Esophagus (tissue), 2 donors: ENCODE data around the gene EIF3A. TPM values are rescaled to one million over a fixed set of nuclear protein-coding genes. Genes with fewer than 3 reads are reported as not detected.
A peak's percentile ranks its signal among the peaks of the same experiment; 100 is the strongest.

Experiments
- H3K27ac ChIP-seq, 2 donors: one replicate each; pipeline ENCODE4 v1.5.1; 2013; ENCODE audit warnings: low read depth in 2 of 2, mild to moderate bottlenecking in 2 of 2, inconsistent platforms in 1 of 2, low read length in 1 of 2, moderate library complexity in 1 of 2
- H3K27me3 ChIP-seq, 2 donors: one replicate each; pipeline ENCODE4 v1.6.1; 2013; ENCODE audit warnings: low read length in 2 of 2, control low read depth in 1 of 2, mild to moderate bottlenecking in 1 of 2; ENCODE audit not compliant: insufficient read depth in 2 of 2, control insufficient read depth in 1 of 2
- H3K36me3 ChIP-seq, 2 donors: one replicate each; pipeline ENCODE4 v1.6.1; 2013; ENCODE audit warnings: low read length in 1 of 2; ENCODE audit not compliant: control insufficient read depth in 2 of 2, insufficient read depth in 2 of 2
- H3K4me1 ChIP-seq, 2 donors: one replicate each; pipeline ENCODE4 v1.6.1; 2013; ENCODE audit warnings: low read length in 1 of 2; ENCODE audit not compliant: control insufficient read depth in 2 of 2, insufficient read depth in 2 of 2
- H3K4me3 ChIP-seq, 2 donors: one replicate each; pipeline ENCODE4 v1.5.1; 2013; ENCODE audit warnings: low read length in 2 of 2, mild to moderate bottlenecking in 2 of 2, low read depth in 1 of 2, moderate library complexity in 1 of 2
- H3K9me3 ChIP-seq, 2 donors: one replicate each; pipeline ENCODE4 v1.6.1; 2013; ENCODE audit warnings: mild to moderate bottlenecking in 2 of 2, low read depth in 1 of 2, low read length in 1 of 2, moderate library complexity in 1 of 2; ENCODE audit not compliant: control insufficient read depth in 2 of 2, insufficient read depth in 1 of 2
- WGBS, 2 donors: extraction: QIAGEN DNeasy Blood & Tissue Kit; methylation state at CpG; one replicate each; pipeline ENCODE4 v1.1.7; 2013; 5-methylcytosine and 5-hydroxymethylcytosine counted together
- polyA plus RNA-seq, 2 donors: library from polyadenylated mRNA; stranded (reverse); fragments of 200-250 nt; gene quantifications; one replicate each; pipeline ENCODE4 v1.2.3, GENCODE V29; 2013
- donor health status: healthy with polysubstance abuse.
- donor health status: Bipolar disorder and iron deficiency.

EIF3A gene
- polyA plus RNA-seq, 2 donors, result 32.3 to 51.0 TPM

DNA sequence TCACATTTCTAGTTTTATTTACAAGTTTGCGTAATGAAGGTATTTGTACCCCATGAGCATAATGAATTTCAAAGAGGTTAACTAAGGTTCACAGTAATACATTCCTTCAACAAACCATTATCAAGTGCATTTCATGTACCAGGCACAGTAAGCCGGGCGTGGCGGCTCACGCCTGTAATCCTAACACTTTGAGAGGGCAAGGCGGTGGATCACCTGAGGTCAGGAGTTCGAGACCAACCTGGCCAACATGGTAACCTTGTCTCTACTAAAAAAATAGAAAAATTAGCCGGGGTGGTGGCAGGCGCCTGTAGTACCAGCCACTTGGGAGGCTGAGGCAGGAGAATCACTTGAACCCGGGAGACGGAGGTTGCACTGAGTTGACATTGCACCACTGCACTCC lies 4.3 kb upstream of the EIF3A start:
- no peaks in the 10 kb centered on the region for H3K9me3 ChIP-seq
- H3K27me3 ChIP-seq, result no peaks in the 10 kb centered on the region
- H3K36me3 ChIP-seq, result no peaks in the 10 kb centered on the region
- H3K4me1 ChIP-seq, result no peaks in the 10 kb centered on the region
- no peak overlapping the region for H3K27ac ChIP-seq
- no peak overlapping the region for H3K4me3 ChIP-seq
- WGBS, 2 donors, result 88 to 91% methylated on average over 11 of the region's 11 CpGs

DNA sequence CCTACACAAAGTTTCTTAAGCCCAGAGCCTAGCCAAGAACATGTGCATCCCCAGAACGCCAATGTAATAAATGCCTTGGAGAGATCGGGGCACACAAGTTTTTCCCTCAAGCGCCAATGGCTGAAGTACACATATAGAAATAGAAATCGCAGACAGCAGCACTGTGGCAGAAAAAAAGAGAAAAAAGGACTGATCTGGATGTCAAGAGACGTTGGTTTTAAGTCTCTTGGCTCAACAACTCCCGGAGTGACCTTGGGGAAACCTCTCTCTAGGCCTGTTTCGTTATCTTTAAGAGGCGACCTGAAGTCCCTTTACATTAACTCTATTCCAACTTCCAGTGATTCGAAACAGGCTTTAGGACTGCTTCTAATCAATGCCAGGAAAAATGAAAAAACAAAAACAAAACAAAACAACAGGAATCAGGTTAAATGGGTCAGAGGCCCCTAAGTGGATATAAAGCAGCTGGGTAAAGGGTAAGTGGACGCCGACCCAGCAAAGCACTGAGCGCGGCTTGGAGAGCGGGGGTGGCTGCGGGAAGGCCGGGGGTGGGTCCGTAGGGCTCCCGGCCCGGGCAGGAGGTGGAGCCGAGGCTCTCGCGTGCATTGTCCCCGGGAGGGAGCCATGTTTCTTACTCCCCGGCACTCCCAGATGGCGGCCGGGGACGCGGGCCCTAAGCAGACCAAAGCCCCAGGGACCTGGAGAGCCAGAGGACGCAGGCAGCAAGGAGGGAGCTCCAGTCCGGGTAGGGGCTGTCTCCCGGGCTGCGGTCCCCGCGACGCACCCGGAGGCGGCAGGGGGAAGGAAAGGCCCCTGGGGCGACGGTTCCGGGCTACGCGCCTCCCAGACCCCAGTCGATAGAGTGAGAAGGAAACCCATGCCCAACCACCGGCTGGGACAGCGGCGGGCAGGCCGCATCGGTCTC lies 757 bp downstream of the EIF3A start:
- peaks cover 0 to 2% of the 10 kb centered on the region in 2 donors for H3K4me1 ChIP-seq
- no peaks in the 10 kb centered on the region for H3K36me3 ChIP-seq
- no peaks in the 10 kb centered on the region for H3K27me3 ChIP-seq
- peak overlapping the region; percentile 93 to 96 for H3K27ac ChIP-seq
- H3K4me3 ChIP-seq, result peak overlapping the region; percentile 70 to 93
- H3K9me3 ChIP-seq, result no peaks in the 10 kb centered on the region
- WGBS, 2 donors, result 0% methylated on average over 40 to 48 of the region's 48 CpGs

DNA sequence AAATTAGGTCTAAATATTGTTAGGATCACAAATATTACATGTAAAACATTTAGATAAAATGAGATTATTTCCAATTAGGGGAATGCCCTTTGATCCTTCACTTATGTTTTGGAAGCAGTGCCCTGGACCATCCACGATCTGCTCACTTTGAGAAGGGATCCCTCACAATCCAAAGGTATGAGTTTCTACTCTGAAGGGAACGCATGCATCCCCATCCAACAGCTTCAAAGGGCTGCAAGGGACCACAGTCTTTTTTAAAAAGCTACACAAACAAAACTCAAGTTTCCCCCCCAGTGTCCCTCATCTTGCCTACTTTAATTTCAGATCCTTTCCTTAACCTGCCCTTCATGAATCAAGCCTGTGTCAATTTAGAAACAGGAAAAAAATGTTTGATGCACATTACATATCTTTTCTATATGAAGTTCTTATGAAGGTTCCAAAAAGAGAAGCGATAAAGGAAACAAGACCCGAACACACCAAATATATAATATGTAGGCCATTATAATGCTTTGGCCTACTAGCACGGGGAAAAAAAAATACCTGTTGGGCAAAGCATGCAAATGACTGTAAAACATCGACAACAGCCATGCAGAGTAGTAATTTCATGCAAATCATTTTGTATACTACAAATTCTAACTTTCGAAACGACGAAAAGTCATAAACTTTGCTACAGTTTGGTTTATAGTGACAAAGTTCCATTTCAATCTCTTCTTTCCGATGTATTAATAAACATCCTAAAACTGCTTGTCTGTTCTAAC lies 2.0 kb downstream of the EIF3A start:
- Histone ChIP-seq H3K36me3 (no peaks in the 10 kb centered on the region), H3K9me3 (no peaks in the 10 kb centered on the region), H3K4me3 (peak overlapping the region in 1 of 2 donors; percentile 70), H3K27ac (no peak overlapping the region), H3K27me3 (no peaks in the 10 kb centered on the region), H3K4me1 (peaks cover 0 to 2% of the 10 kb centered on the region in 2 donors)
- WGBS, 2 donors, result 24 to 25% methylated on average over 10 of the region's 10 CpGs

DNA sequence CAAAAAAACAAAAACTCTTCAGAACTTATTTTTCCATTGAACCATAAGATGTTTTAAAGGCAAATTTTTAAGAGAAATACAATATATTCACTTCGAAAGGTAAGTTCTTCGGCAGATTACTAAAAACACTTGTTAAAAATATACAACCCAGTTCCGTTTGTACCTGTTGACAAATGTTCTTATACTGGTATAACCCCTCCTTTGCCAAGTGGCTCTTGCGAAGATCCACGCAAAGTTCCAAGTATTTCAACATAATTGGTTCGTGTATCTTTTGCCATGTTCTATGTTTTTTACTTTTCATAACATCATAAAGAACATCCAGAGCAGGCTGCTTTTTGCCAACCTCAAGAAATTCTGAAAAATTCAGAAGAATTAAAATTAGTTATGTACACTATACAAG lies 7.0 kb downstream of the EIF3A start:
- H3K27me3 ChIP-seq, result no peaks in the 10 kb centered on the region
- H3K4me3 ChIP-seq, result no peak overlapping the region
- H3K27ac ChIP-seq, result no peak overlapping the region
- WGBS, 2 donors, result 74 to 76% methylated on average over 6 of the region's 6 CpGs
- H3K36me3 ChIP-seq, result peaks cover 0 to 4% of the 10 kb centered on the region in 2 donors
- no peaks in the 10 kb centered on the region for H3K9me3 ChIP-seq
- peaks cover 0 to 2% of the 10 kb centered on the region in 2 donors for H3K4me1 ChIP-seq

DNA sequence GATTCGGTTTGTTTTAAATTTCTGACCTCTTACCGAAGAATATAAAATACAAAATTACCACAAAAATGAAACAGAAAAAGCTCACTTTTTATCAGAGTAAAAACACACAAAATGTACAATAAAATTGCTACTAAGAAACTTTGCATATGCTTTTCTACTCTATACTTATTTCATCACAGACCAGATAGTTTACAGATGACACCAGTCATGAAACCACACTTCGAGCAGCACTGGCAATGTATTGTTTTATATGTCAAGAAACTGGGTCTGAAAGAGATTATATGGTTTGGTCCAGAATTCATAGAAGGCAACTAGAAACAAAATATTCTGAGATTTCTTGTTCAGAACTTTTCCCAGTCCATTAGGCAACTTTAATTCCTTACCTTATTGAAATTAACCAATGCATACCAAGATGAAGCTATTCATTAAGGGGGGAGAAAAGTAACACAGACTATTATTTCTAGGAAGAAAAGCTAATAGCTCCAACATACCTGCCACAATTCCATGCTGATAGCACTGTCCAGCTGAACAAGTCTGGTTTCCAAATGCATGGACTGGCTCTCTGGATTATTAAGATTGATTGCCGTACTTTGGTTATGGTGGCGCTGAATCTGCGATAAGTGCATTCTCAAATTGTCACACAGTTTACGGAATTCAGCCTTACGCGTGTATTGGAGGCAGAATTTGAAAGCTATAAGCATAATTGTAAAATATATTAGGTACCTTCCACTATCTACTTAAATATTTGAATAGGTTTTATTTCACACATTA lies 10.0 kb downstream of the EIF3A start:
- Histone ChIP-seq H3K27ac (no peak overlapping the region), H3K4me3 (no peak overlapping the region), H3K36me3 (peaks cover 3 to 11% of the 10 kb centered on the region in 2 donors), H3K4me1 (no peaks in the 10 kb centered on the region), H3K27me3 (no peaks in the 10 kb centered on the region), H3K9me3 (no peaks in the 10 kb centered on the region)
- 93 to 95% methylated on average over 9 of the region's 9 CpGs for WGBS, 2 donors

DNA sequence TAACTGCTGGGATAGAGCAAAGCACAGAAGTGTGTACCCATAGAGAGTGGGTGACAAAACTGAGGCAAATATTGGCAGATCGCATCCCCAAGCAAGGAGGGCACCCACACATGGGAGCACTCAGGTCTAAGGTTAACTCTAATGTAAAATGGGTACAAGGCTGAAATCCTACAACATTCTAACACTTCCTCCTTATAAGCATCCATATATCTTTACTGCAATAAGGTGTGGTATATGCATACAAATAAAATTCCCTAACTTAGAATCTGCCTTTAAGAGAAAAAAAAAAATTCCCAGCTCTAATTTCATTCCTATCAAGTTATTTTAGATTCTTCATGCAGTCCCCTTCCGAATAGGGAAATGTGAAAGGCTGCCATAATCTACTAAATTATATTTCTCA lies 18.7 kb downstream of the EIF3A start:
- Histone ChIP-seq H3K4me1 (no peaks in the 10 kb centered on the region), H3K36me3 (peaks cover 13 to 26% of the 10 kb centered on the region in 2 donors)
- WGBS, 2 donors, result 92 to 97% methylated on average over 2 of the region's 2 CpGs

DNA sequence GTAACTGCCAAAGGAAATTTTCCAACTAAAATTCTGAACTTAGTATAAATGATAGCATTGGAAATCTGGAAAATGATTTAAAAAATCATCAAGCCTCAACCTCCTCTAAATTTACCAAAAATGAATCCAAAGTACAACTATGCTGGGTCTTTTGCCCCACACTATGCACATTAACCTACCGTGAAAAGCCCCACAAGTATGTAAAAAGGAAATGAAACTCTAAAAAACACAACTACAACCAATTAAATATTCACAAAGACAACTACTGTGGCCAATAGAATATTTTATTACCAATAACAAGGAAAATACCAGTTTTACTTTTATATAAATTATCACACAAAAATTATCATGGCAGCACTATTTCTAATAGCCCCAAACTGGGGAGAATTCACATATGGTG lies 19.3 kb downstream of the EIF3A start:
- Histone ChIP-seq H3K27ac (no peak overlapping the region), H3K9me3 (no peaks in the 10 kb centered on the region), H3K36me3 (peaks cover 13 to 24% of the 10 kb centered on the region in 2 donors), H3K4me3 (no peak overlapping the region), H3K27me3 (no peaks in the 10 kb centered on the region), H3K4me1 (no peaks in the 10 kb centered on the region)
- WGBS, 2 donors, result 72 to 80% methylated on average over 1 of the region's 1 CpG

More for the DNA sequence above, 18.7 kb downstream of the EIF3A start:
- H3K27me3 ChIP-seq, result no peaks in the 10 kb centered on the region
- no peaks in the 10 kb centered on the region for H3K9me3 ChIP-seq
- no peak overlapping the region for H3K27ac ChIP-seq
- no peak overlapping the region for H3K4me3 ChIP-seq

DNA sequence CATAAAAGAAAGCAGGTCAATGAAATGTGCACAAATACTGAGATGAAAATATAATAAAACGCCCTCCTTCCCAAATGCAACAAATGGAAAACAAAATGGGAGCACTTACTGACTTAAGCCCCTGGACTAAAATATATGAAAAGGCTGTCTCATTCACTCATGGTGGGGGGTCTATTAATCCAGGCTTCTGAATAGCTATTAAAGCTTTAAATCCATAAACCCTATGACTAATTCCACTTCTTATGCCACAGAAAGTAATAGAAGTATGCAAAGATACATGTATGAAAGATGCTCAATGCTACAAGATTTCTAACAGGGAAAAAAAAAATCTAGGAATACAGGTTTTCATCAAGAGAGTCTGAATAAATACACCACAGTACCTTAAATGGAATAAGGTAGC lies 20.5 kb downstream of the EIF3A start:
- Histone ChIP-seq H3K27me3 (no peaks in the 10 kb centered on the region), H3K9me3 (no peaks in the 10 kb centered on the region), H3K4me3 (no peak overlapping the region), H3K36me3 (peaks cover 15 to 24% of the 10 kb centered on the region in 2 donors), H3K4me1 (no peaks in the 10 kb centered on the region), H3K27ac (no peak overlapping the region)
- 89 to 100% methylated on average over 1 of the region's 1 CpG for WGBS, 2 donors

DNA sequence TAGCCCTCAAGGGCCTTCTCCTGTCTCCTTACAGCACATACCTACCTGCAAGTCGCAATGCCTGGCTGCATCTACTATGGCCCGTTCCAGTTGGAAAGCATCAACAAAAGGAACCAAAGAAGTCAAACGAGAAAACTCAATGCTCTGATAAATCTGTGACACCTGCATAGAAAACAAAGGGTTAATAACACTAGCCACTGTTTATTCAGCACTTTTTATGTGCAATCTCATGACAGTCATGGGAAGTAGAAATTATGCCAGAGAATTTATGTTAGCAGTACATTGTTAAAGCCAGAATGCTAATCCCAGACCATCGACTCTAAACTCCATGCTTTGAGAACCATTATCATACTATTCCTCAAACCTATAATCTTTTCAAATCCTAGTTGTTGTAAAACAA lies 21.1 kb downstream of the EIF3A start:
- peaks cover 15 to 22% of the 10 kb centered on the region in 2 donors for H3K36me3 ChIP-seq
- WGBS, 2 donors, result 73 to 74% methylated on average over 4 of the region's 4 CpGs
- no peaks in the 10 kb centered on the region for H3K9me3 ChIP-seq
- H3K27ac ChIP-seq, result no peak overlapping the region
- H3K4me3 ChIP-seq, result no peak overlapping the region
- H3K4me1 ChIP-seq, result no peaks in the 10 kb centered on the region
- no peaks in the 10 kb centered on the region for H3K27me3 ChIP-seq
